SK-N-SH treated with all-trans-retinoic acid at 6 μM for 48 hours (cell line): Measurements from ENCODE around the gene ECHDC3.

Source experiments
- ATAC-seq: fragments of 200-7000 bp; cut with Tn5 transposase; 3 replicates; pipeline ENCODE4 v1.9.1; 2020; ENCODE audit warnings: mild to moderate bottlenecking, moderate library complexity
- ARNTL ChIP-seq: fragments of 450-650 bp; formaldehyde crosslinking; IDR thresholded peaks from 2 replicates; pipeline ENCODE4 v1.5.0; 2020; ENCODE audit warnings: low read depth, mild to moderate bottlenecking, moderate library complexity, borderline replicate concordance
- BACH2 ChIP-seq: fragments of 250-450 bp; sonication (Bioruptor Pico); IDR thresholded peaks from 2 replicates; pipeline ENCODE4 v1.9.0; 2021; ENCODE audit warnings: mild to moderate bottlenecking, borderline replicate concordance
- CREB5 ChIP-seq: fragments of 250-450 bp; sonication (Bioruptor Pico); IDR thresholded peaks from 2 replicates; pipeline ENCODE4 v1.5.1; 2020; ENCODE audit warnings: low read depth, mild to moderate bottlenecking, moderate library complexity
- CSDC2 ChIP-seq: fragments of 250-450 bp; sonication (Bioruptor Pico); IDR thresholded peaks from 2 replicates; pipeline ENCODE4 v1.5.0; 2020; ENCODE audit warnings: mild to moderate bottlenecking, moderate library complexity
- CSRNP3 ChIP-seq: fragments of 250-450 bp; sonication (Bioruptor Pico); IDR thresholded peaks from 2 replicates; pipeline ENCODE4 v1.5.1; 2021; ENCODE audit warnings: mild to moderate bottlenecking, moderate library complexity
- ESRRG ChIP-seq: fragments of 250-450 bp; sonication (Bioruptor Pico); IDR thresholded peaks from 2 replicates; pipeline ENCODE4 v1.6.1; 2021; ENCODE audit warnings: mild to moderate bottlenecking
- GLIS3 ChIP-seq: fragments of 250-450 bp; sonication (Bioruptor Pico); IDR thresholded peaks from 2 replicates; pipeline ENCODE4 v1.5.0; 2020; ENCODE audit warnings: mild to moderate bottlenecking, moderate library complexity
- ISL1 ChIP-seq: fragments of 250-450 bp; sonication (Bioruptor Pico); IDR thresholded peaks from 2 replicates; pipeline ENCODE4 v2.1.2; 2022; ENCODE audit warnings: mild to moderate bottlenecking, moderate library complexity
- RARB ChIP-seq: fragments of 250-450 bp; sonication (Bioruptor Pico); IDR thresholded peaks from 2 replicates; pipeline ENCODE4 v1.8.0; 2021; ENCODE audit warnings: mild to moderate bottlenecking, moderate library complexity
- SNAI2 ChIP-seq: fragments of 250-450 bp; sonication (Bioruptor Pico); IDR thresholded peaks from 2 replicates; pipeline ENCODE4 v1.5.0; 2020; ENCODE audit warnings: mild to moderate bottlenecking, moderate library complexity
- TSHZ2 ChIP-seq: fragments of 250-450 bp; sonication (Bioruptor Pico); IDR thresholded peaks from 2 replicates; pipeline ENCODE4 v1.5.0; 2020; ENCODE audit warnings: mild to moderate bottlenecking, moderate library complexity
- ZC3H10 ChIP-seq: fragments of 250-450 bp; sonication (Bioruptor Pico); IDR thresholded peaks from 2 replicates; pipeline ENCODE4 v1.5.1; 2021; ENCODE audit warnings: mild to moderate bottlenecking, moderate library complexity
- ZFP3 ChIP-seq: fragments of 250-450 bp; sonication (Bioruptor Pico); IDR thresholded peaks from 2 replicates; pipeline ENCODE4 v1.5.0; 2020; ENCODE audit warnings: mild to moderate bottlenecking, moderate library complexity
- ZFP30 ChIP-seq: fragments of 450-650 bp; formaldehyde crosslinking; IDR thresholded peaks from 2 replicates; pipeline ENCODE4 v1.5.0; 2022; ENCODE audit warnings: mild to moderate bottlenecking, moderate library complexity
- ZNF565 ChIP-seq: fragments of 450-650 bp; formaldehyde crosslinking; conservative IDR thresholded peaks from 2 replicates; pipeline ENCODE4 v1.5.0; 2020; ENCODE audit warnings: low read depth, mild to moderate bottlenecking, moderate library complexity
- ZNF8 ChIP-seq: fragments of 450-650 bp; formaldehyde crosslinking; IDR thresholded peaks from 2 replicates; pipeline ENCODE4 v1.5.0; 2020; ENCODE audit warnings: mild to moderate bottlenecking, moderate library complexity
- TF ChIP-seq, protein P1 (sequence below): fragments of 250-450 bp; sonication (Bioruptor Pico); IDR thresholded peaks from 2 replicates; pipeline ENCODE4 v1.8.0; 2020; ENCODE audit warnings: mild to moderate bottlenecking, moderate library complexity, borderline replicate concordance

Gene ECHDC3

GRCh38 chr10:11799736-11800080, 57.5 kb downstream of the ECHDC3 start:
- TF ChIP-seq CREB5: no peak
- no peak for TF ChIP-seq ZC3H10 (CRISPR knock-in tag)
- TF ChIP-seq ESRRG (CRISPR knock-in tag): no peak
- no peak for TF ChIP-seq CSRNP3
- TF ChIP-seq TSHZ2 (CRISPR knock-in tag): no peak
- no peak for TF ChIP-seq BACH2
- TF ChIP-seq CSDC2 (CRISPR knock-in tag): no peak
- TF ChIP-seq, protein P1, sequence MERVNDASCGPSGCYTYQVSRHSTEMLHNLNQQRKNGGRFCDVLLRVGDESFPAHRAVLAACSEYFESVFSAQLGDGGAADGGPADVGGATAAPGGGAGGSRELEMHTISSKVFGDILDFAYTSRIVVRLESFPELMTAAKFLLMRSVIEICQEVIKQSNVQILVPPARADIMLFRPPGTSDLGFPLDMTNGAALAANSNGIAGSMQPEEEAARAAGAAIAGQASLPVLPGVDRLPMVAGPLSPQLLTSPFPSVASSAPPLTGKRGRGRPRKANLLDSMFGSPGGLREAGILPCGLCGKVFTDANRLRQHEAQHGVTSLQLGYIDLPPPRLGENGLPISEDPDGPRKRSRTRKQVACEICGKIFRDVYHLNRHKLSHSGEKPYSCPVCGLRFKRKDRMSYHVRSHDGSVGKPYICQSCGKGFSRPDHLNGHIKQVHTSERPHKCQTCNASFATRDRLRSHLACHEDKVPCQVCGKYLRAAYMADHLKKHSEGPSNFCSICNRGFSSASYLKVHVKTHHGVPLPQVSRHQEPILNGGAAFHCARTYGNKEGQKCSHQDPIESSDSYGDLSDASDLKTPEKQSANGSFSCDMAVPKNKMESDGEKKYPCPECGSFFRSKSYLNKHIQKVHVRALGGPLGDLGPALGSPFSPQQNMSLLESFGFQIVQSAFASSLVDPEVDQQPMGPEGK (CRISPR knock-in tag): no peak
- TF ChIP-seq RARB (CRISPR knock-in tag): no peak
- TF ChIP-seq ARNTL (CRISPR knock-in tag): no peak
- no peak for TF ChIP-seq GLIS3
- no peak for TF ChIP-seq ZNF565
- no peak for TF ChIP-seq ZFP3 (CRISPR knock-in tag)
- no peak for TF ChIP-seq ZNF8 (CRISPR knock-in tag)
- no peak for TF ChIP-seq ISL1 (CRISPR knock-in tag)
- no peak for ATAC-seq

- TF ChIP-seq ZFP30 (CRISPR knock-in tag) (no peak), CSRNP3 (no peak), ARNTL (CRISPR knock-in tag) (no peak), ISL1 (CRISPR knock-in tag) (no peak), RARB (CRISPR knock-in tag) (no peak), GLIS3 (no peak), CSDC2 (CRISPR knock-in tag) (no peak), ZNF565 (no peak), SNAI2 (CRISPR knock-in tag) (no peak), TSHZ2 (CRISPR knock-in tag) (no peak), BACH2 (no peak), ESRRG (CRISPR knock-in tag) (no peak), ZNF8 (CRISPR knock-in tag) (no peak)
- TF ChIP-seq, protein P1 (CRISPR knock-in tag): no peak
- no peak for ATAC-seq
Observed at GRCh38 chr10:11804336-11804735, 62.2 kb downstream of the ECHDC3 start.
